ENCODE data around the gene MOGAT1. TPM values are rescaled to one million over a fixed set of nuclear protein-coding genes. Genes with fewer than 3 reads are reported as not detected.

MOGAT1 gene, protein sequence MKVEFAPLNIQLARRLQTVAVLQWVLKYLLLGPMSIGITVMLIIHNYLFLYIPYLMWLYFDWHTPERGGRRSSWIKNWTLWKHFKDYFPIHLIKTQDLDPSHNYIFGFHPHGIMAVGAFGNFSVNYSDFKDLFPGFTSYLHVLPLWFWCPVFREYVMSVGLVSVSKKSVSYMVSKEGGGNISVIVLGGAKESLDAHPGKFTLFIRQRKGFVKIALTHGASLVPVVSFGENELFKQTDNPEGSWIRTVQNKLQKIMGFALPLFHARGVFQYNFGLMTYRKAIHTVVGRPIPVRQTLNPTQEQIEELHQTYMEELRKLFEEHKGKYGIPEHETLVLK
- not detected for total RNA-seq

DNA sequence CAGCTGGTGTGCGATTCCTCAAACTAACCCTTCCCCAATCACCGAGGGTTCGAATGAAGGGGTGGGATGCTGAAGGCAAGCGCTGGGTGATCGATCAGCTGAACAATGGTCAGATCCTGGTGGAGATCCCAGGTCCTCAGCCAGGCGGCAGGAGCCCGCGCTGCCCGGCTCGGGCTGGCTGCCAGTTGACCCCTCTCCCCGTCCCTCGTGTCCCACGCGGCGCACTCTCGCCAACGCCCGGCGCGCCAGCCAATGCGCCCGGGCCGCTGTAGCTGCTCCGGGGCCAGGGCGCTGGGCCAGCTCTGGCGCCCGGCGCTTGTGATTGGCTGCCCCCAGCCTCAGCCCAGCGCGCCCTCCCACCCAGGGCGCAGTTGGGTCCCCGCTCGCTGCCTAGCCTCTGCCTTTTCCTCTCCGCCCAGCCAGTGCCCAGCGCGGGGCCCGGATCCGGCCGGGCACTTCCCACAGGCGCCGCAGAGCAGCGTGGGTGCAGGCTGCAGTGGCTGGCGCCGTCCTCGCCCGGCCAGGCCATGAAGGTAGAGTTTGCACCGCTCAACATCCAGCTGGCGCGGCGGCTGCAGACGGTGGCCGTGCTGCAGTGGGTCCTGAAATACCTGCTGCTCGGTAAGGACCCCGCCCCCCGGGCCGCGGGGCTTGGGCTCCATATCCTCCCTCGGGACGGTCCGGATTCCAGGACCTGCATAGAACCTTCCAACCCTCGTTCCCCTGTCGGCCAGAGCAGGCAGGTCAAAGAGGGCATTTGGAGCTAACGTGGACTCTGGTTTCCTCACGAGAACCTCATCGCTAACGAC lies at the start of gene MOGAT1:
Gene MOGAT1, plus strand, starts transcription at position 400 of the 809 bp plus-strand sequence. Its CDS starts 128 bp downstream, at position 528.
- DNase-seq (ENCODE audit: low spot score in 2 of 2): no peak
- Histone ChIP-seq H3K4me3 (peak within 1 kb of the TSS; percentile 46), H3K4me1 (peaks cover 14% of the 10 kb centered on the region), H3K27me3 (peaks cover 25% of the 10 kb centered on the region), H3K27ac (no peak within 1 kb of the TSS), H3K36me3 (no peaks in the 10 kb centered on the region), H3K9me3 (no peaks in the 10 kb centered on the region)
- TF ChIP-seq POLR2AphosphoS5 (IDR thresholded peaks at IDR 0.05): no peak
- TF ChIP-seq, protein P1, sequence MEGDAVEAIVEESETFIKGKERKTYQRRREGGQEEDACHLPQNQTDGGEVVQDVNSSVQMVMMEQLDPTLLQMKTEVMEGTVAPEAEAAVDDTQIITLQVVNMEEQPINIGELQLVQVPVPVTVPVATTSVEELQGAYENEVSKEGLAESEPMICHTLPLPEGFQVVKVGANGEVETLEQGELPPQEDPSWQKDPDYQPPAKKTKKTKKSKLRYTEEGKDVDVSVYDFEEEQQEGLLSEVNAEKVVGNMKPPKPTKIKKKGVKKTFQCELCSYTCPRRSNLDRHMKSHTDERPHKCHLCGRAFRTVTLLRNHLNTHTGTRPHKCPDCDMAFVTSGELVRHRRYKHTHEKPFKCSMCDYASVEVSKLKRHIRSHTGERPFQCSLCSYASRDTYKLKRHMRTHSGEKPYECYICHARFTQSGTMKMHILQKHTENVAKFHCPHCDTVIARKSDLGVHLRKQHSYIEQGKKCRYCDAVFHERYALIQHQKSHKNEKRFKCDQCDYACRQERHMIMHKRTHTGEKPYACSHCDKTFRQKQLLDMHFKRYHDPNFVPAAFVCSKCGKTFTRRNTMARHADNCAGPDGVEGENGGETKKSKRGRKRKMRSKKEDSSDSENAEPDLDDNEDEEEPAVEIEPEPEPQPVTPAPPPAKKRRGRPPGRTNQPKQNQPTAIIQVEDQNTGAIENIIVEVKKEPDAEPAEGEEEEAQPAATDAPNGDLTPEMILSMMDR (IDR thresholded peaks at IDR 0.05): no peak
- TF ChIP-seq EP300 (IDR thresholded peaks at IDR 0.05): no peak
- TF ChIP-seq POLR2A (IDR thresholded peaks at IDR 0.05): no peak
- WGBS: 8% methylated on average over 25 of the region's 66 CpGs

DNA sequence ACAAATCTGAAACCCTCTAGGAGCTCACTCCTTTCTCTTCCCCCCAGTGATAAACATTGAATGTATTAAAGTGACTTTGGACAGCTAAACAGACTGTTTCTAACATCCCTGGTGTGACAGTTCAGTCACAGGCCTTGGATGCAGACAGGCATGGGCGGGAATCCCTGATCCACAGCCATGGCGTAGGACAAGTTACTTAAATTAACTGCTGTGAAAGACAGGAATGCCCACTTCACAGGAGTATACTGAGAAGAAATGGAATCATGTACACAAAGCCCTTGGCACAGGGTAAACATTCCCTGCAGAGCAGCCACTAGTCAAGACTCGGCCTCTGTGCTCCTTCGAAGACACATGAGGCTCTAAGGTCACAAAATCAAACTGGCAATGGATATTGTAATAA lies 49.6 kb upstream of the MOGAT1 start:
- WGBS: 92% methylated on average over 4 of the region's 4 CpGs
- Histone ChIP-seq H3K4me3 (no peak overlapping the region), H3K27ac (no peak overlapping the region), H3K4me1 (no peaks in the 10 kb centered on the region), H3K27me3 (no peaks in the 10 kb centered on the region), H3K36me3 (peaks cover 77% of the 10 kb centered on the region), H3K9me3 (no peaks in the 10 kb centered on the region)
- TF ChIP-seq POLR2A (IDR thresholded peaks at IDR 0.05) (no peak), POLR2AphosphoS5 (IDR thresholded peaks at IDR 0.05) (no peak), EP300 (IDR thresholded peaks at IDR 0.05) (no peak)
- TF ChIP-seq, protein P1 (IDR thresholded peaks at IDR 0.05): no peak
- DNase-seq (ENCODE audit: low spot score in 2 of 2): no peak

DNA sequence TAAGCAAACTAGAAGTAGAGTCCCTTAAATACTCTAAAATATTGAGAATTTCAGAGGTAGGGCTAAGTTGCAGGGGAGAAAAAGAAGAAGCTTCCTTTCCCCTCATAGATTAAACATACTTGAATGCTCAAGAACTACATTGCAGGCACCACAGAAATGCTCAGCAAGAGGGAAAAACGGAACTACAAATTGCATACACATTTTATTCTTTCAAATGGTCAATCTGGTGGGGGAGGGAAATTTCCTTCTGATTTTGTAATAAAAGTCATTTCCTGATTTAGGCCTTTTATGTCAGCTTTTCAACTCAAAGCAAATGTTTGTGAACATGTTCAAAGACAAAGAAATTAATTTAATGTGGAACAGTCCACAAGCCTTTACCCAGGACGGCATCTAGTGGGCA lies 48.5 kb upstream of the MOGAT1 start:
- no peaks in the 10 kb centered on the region for H3K9me3 ChIP-seq
- H3K4me1 ChIP-seq: no peaks in the 10 kb centered on the region
- DNase-seq (ENCODE audit: low spot score in 2 of 2): no peak
- peaks cover 75% of the 10 kb centered on the region for H3K36me3 ChIP-seq
- TF ChIP-seq, protein P1 (IDR thresholded peaks at IDR 0.05): no peak
- no peak for TF ChIP-seq EP300 (IDR thresholded peaks at IDR 0.05)
- WGBS: 58% methylated on average over 2 of the region's 2 CpGs
- no peaks in the 10 kb centered on the region for H3K27me3 ChIP-seq
- no peak overlapping the region for H3K27ac ChIP-seq
- H3K4me3 ChIP-seq: no peak overlapping the region

DNA sequence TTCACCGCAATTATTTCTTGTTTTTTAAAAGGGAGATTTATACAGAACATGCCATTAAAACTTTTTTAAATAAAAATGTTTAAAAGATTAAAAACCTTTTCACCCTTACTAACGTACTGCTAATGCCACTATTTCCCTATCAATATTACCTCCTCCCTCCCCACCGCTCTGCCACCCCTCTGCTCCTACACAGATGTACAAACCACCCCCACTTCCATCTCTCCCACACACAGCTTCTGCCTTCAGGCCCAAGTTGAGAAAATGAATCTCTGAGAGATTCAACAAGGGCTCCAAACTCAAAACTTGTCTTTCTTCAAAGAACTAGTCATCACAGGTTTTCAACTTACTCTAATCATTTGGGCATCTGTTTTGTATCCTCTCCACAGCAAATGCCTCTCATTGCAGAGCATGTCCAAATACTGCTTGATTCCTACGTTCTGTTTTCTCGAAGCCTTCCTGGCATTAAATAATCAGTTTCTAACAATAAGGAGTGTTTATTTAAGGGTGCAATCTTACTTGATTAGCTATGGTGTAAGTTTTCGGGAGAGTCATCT lies 47.6 kb upstream of the MOGAT1 start:
- 90% methylated on average over 6 of the region's 6 CpGs for WGBS
- H3K9me3 ChIP-seq: no peaks in the 10 kb centered on the region
- H3K27me3 ChIP-seq: no peaks in the 10 kb centered on the region
- H3K4me1 ChIP-seq: no peaks in the 10 kb centered on the region
- TF ChIP-seq EP300 (IDR thresholded peaks at IDR 0.05): no peak
- no peak for TF ChIP-seq POLR2A (IDR thresholded peaks at IDR 0.05)
- TF ChIP-seq POLR2AphosphoS5 (IDR thresholded peaks at IDR 0.05): no peak
- TF ChIP-seq, protein P1 (IDR thresholded peaks at IDR 0.05): no peak
- DNase-seq (ENCODE audit: low spot score in 2 of 2): no peak
- H3K4me3 ChIP-seq: no peak overlapping the region
- H3K27ac ChIP-seq: no peak overlapping the region
- H3K36me3 ChIP-seq: peaks cover 73% of the 10 kb centered on the region

DNA sequence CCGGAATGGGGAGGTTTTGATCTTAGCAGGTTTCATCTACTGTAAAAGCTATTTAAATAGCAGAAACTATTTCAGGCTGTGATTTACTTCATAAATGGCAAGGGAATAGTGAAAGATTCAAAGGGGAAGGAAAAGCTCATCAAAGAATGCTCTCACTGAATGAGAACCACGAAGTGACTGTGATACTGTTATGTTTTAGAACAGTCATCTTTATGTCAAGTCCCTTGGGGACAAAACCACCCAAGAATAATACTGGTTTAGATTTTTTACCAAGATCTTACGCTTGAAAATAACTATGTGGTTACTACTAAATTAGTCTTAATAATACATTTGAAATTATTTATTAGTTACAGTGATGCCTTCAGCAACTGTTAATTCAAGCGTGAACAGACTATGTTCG lies 43.7 kb upstream of the MOGAT1 start:
- 92% methylated on average over 5 of the region's 5 CpGs for WGBS
- Histone ChIP-seq H3K36me3 (peaks cover 81% of the 10 kb centered on the region), H3K4me3 (no peak overlapping the region), H3K27ac (no peak overlapping the region), H3K4me1 (no peaks in the 10 kb centered on the region), H3K27me3 (no peaks in the 10 kb centered on the region), H3K9me3 (no peaks in the 10 kb centered on the region)
- TF ChIP-seq POLR2AphosphoS5 (IDR thresholded peaks at IDR 0.05) (no peak), POLR2A (IDR thresholded peaks at IDR 0.05) (no peak), EP300 (IDR thresholded peaks at IDR 0.05) (no peak)
- TF ChIP-seq, protein P1 (IDR thresholded peaks at IDR 0.05): no peak
- DNase-seq (ENCODE audit: low spot score in 2 of 2): no peak
